Fibroblast of lung (primary cell): ENCODE measurements around the gene SPTBN1. TPM values are rescaled to one million over a fixed set of nuclear protein-coding genes. Genes with fewer than 3 reads are reported as not detected.

Experiments
- DNase-seq, 2 donors: peaks; one replicate each; pipeline versions ENCODE4 v3.0.0 to v3.0.0-alpha.2; 2010; ENCODE audit warnings: low read depth in 2 of 2
- H2AFZ ChIP-seq: 2 replicates; pipeline ENCODE4 v1.5.1; 2012; ENCODE audit warnings: low read length, control low read depth, inconsistent platforms
- H3K27ac ChIP-seq: 2 replicates; pipeline ENCODE4 v1.5.1; 2011; ENCODE audit warnings: low read length, control low read depth; ENCODE audit not compliant: insufficient read depth
- H3K27me3 ChIP-seq: 2 replicates; pipeline ENCODE4 v1.5.1; 2011; ENCODE audit warnings: mild to moderate bottlenecking, low read length; ENCODE audit not compliant: control insufficient read depth, insufficient read depth
- H3K36me3 ChIP-seq: 2 replicates; pipeline ENCODE4 v1.5.1; 2011; ENCODE audit warnings: low read length; ENCODE audit not compliant: control insufficient read depth, insufficient read depth
- H3K4me1 ChIP-seq: 2 replicates; pipeline ENCODE4 v1.5.1; 2011; ENCODE audit warnings: low read length; ENCODE audit not compliant: control insufficient read depth, insufficient read depth; ENCODE audit errors: extremely low read depth
- H3K4me2 ChIP-seq: 2 replicates; pipeline ENCODE4 v1.5.1; 2011; ENCODE audit warnings: low read length, control low read depth; ENCODE audit not compliant: insufficient read depth; ENCODE audit errors: extremely low read depth
- H3K4me3 ChIP-seq, 4 experiments: fragments of 200-600 bp in 1 of 4; sonication (generic) in 1 of 4; replicated peaks in 1 of 4; 2 replicates each; pipeline ENCODE4 v1.5.1; 2011 to 2016; ENCODE audit warnings: low read length in 4 of 4, low read depth in 3 of 4, mild to moderate bottlenecking in 3 of 4, control low read depth in 2 of 4, inconsistent platforms in 1 of 4, mixed read lengths in 1 of 4; ENCODE audit not compliant: insufficient read depth in 1 of 4; ENCODE audit errors: control extremely low read depth in 1 of 4
- H3K79me2 ChIP-seq: 2 replicates; pipeline ENCODE4 v1.5.1; 2012; ENCODE audit warnings: mild to moderate bottlenecking, low read length, inconsistent platforms; ENCODE audit not compliant: control insufficient read depth, insufficient read depth
- H3K9ac ChIP-seq: 2 replicates; pipeline ENCODE4 v1.5.1; 2011; ENCODE audit warnings: mild to moderate bottlenecking, low read length, control low read depth; ENCODE audit not compliant: insufficient read depth
- H3K9me3 ChIP-seq: 2 replicates; pipeline ENCODE4 v1.5.1; 2012; ENCODE audit warnings: low read depth, low read length; ENCODE audit not compliant: control insufficient read depth, insufficient read depth
- H4K20me1 ChIP-seq: 2 replicates; pipeline ENCODE4 v1.5.1; 2011; ENCODE audit warnings: low read length; ENCODE audit not compliant: control insufficient read depth, insufficient read depth; ENCODE audit errors: extremely low read depth
- CTCF ChIP-seq, 2 donors: IDR thresholded peaks in 1 of 2; conservative IDR thresholded peaks in 1 of 2; 1 replicate in 1 of 2; 2 replicates in 1 of 2; pipeline ENCODE4 v1.5.1; 2011 to 2012; ENCODE audit warnings: low read length in 2 of 2, control low read depth in 1 of 2, inconsistent platforms in 1 of 2, low read depth in 1 of 2, mild to moderate bottlenecking in 1 of 2
- EZH2 ChIP-seq: IDR thresholded peaks from 2 replicates; pipeline ENCODE4 v1.5.1; 2012; ENCODE audit warnings: low read length, control low read depth, mild to moderate bottlenecking; ENCODE audit errors: missing control alignments
- polyA plus RNA-seq, 2 donors: library from polyadenylated mRNA; depleted of rRNA in 1 of 2; stranded (reverse) in 1 of 2; unstranded in 1 of 2; fragments of >200 nt; gene quantifications; 2 replicates each; pipeline ENCODE4 v1.2.1, GENCODE V29; 2011 to 2012; ENCODE audit warnings: missing spikeins in 1 of 2
- total RNA-seq: library from RNA; depleted of rRNA; stranded (reverse); fragments of >200 nt; gene quantifications from 2 replicates; pipeline ENCODE4 v1.2.1, GENCODE V29; 2014

The SPTBN1 gene
- total and polyA plus RNA-seq, 2 donors (not counting 1 experiment from before 2014, with no cell fraction given): 123 to 325 TPM

GRCh38 chr2:54582987-54583386 is 126.9 kb downstream of the SPTBN1 start:
- Histone ChIP-seq H3K36me3 (no peaks in the 10 kb centered on the region), H3K27ac (no peak overlapping the region), H3K27me3 (no peaks in the 10 kb centered on the region), H3K4me3 (no peak overlapping the region), H3K9me3 (no peaks in the 10 kb centered on the region), H2AFZ (no peak overlapping the region), H3K9ac (no peak overlapping the region), H4K20me1 (no peaks in the 10 kb centered on the region), H3K4me2 (no peak overlapping the region), H3K4me1 (peaks cover 6% of the 10 kb centered on the region), H3K79me2 (peaks cover 57% of the 10 kb centered on the region)
- TF ChIP-seq EZH2 (no peak), CTCF (conservative IDR thresholded peaks at IDR 0.05 in 1 of 2, IDR thresholded peaks at IDR 0.05 in 1 of 2; ENCODE audit: low read depth in 1 of 2, low read length in 2 of 2) (no peak)
- no peak for DNase-seq

GRCh38 chr2:54584598-54584997 is 128.5 kb downstream of the SPTBN1 start:
- H3K4me1 ChIP-seq: peaks cover 2% of the 10 kb centered on the region
- no peak overlapping the region for H3K4me2 ChIP-seq
- no peaks in the 10 kb centered on the region for H3K36me3 ChIP-seq
- no peaks in the 10 kb centered on the region for H4K20me1 ChIP-seq
- H3K27ac ChIP-seq: no peak overlapping the region
- no peak for TF ChIP-seq CTCF (conservative IDR thresholded peaks at IDR 0.05 in 1 of 2, IDR thresholded peaks at IDR 0.05 in 1 of 2; ENCODE audit: low read depth in 1 of 2, low read length in 2 of 2)
- TF ChIP-seq EZH2: no peak
- no peaks in the 10 kb centered on the region for H3K9me3 ChIP-seq
- no peak overlapping the region for H3K4me3 ChIP-seq
- H3K27me3 ChIP-seq: no peaks in the 10 kb centered on the region
- H3K79me2 ChIP-seq: peaks cover 54% of the 10 kb centered on the region
- no peak for DNase-seq
- H3K9ac ChIP-seq: no peak overlapping the region
- H2AFZ ChIP-seq: no peak overlapping the region

GRCh38 chr2:54585136-54585733 is 129.1 kb downstream of the SPTBN1 start:
- DNase-seq: no peak
- H4K20me1 ChIP-seq: no peaks in the 10 kb centered on the region
- no peak overlapping the region for H3K4me2 ChIP-seq
- peaks cover 58% of the 10 kb centered on the region for H3K79me2 ChIP-seq
- H3K9me3 ChIP-seq: no peaks in the 10 kb centered on the region
- H3K9ac ChIP-seq: no peak overlapping the region
- TF ChIP-seq EZH2 (no peak), CTCF (conservative IDR thresholded peaks at IDR 0.05 in 1 of 2, IDR thresholded peaks at IDR 0.05 in 1 of 2; ENCODE audit: low read depth in 1 of 2, low read length in 2 of 2) (no peak)
- no peak overlapping the region for H2AFZ ChIP-seq
- H3K36me3 ChIP-seq: no peaks in the 10 kb centered on the region
- no peaks in the 10 kb centered on the region for H3K27me3 ChIP-seq
- H3K4me3 ChIP-seq: no peak overlapping the region
- H3K27ac ChIP-seq: no peak overlapping the region
- H3K4me1 ChIP-seq: peaks cover 2% of the 10 kb centered on the region
